Astrocyte of the spinal cord (primary cell): Measurements from ENCODE around the gene WHRN.

Experiments
- DNase-seq: peaks from one replicate; pipeline ENCODE4 v3.0.0; 2011; ENCODE audit warnings: low read depth, low spot score
- H3K4me3 ChIP-seq: 2 replicates; pipeline ENCODE4 v1.5.1; 2011; ENCODE audit warnings: low read depth, mild to moderate bottlenecking, low read length, moderate library complexity
- in situ Hi-C: cut with HindIII; loops from 2 replicates; pipeline ENCODE4 v1.10.0; 2017; ENCODE audit warnings: low sequenced_read_pairs
- TF ChIP-seq, protein P1 (sequence below): IDR thresholded peaks from 2 replicates; pipeline ENCODE4 v1.5.1; 2012; ENCODE audit warnings: low read depth, mild to moderate bottlenecking, low read length, inconsistent platforms

WHRN gene

DNA sequence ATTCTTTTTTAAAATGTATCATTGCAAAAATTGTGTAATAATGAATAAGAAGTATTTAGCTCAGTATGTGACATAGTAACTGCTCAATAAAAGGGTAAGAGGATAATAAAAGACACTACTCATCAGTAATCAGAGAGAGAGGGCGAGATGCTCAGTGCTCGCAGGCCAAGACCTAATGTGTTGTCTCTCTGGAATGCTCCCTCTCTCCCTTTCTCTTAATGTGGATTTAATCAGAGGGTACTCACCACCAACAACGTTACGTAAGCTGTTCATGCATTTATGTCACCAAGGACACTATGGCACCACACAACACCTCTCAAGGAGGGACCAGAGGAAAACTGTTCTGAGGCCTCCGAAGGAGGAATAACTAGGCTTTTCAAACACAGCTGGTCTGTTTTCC lies 42.5 kb downstream of the WHRN start:
- in situ Hi-C loops = no loop called here
- no peak overlapping the region for H3K4me3 ChIP-seq
- DNase-seq = no peak
- TF ChIP-seq, protein P1, sequence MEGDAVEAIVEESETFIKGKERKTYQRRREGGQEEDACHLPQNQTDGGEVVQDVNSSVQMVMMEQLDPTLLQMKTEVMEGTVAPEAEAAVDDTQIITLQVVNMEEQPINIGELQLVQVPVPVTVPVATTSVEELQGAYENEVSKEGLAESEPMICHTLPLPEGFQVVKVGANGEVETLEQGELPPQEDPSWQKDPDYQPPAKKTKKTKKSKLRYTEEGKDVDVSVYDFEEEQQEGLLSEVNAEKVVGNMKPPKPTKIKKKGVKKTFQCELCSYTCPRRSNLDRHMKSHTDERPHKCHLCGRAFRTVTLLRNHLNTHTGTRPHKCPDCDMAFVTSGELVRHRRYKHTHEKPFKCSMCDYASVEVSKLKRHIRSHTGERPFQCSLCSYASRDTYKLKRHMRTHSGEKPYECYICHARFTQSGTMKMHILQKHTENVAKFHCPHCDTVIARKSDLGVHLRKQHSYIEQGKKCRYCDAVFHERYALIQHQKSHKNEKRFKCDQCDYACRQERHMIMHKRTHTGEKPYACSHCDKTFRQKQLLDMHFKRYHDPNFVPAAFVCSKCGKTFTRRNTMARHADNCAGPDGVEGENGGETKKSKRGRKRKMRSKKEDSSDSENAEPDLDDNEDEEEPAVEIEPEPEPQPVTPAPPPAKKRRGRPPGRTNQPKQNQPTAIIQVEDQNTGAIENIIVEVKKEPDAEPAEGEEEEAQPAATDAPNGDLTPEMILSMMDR = no peak

DNA sequence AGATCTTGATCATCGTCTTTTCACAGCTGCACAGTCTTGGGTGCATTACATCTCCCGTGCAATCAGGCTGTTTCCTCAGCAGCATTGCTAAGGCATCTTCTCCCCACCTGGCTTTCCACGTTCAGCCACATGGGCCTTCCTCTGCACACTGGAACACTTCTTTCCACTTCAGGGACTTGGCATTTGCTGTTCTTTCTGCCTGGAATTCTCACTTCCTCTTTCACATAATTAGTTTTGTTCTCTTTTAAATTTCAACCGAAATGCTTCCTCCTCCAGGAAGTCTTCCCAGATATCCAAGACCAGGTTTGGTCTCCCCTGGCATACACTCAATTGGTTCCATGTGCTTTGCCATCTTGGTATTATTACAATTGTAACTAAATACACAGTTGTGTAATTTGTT lies 43.8 kb downstream of the WHRN start:
- in situ Hi-C loops = no loop called here
- no peak for DNase-seq
- TF ChIP-seq, protein P1 = no peak

DNA sequence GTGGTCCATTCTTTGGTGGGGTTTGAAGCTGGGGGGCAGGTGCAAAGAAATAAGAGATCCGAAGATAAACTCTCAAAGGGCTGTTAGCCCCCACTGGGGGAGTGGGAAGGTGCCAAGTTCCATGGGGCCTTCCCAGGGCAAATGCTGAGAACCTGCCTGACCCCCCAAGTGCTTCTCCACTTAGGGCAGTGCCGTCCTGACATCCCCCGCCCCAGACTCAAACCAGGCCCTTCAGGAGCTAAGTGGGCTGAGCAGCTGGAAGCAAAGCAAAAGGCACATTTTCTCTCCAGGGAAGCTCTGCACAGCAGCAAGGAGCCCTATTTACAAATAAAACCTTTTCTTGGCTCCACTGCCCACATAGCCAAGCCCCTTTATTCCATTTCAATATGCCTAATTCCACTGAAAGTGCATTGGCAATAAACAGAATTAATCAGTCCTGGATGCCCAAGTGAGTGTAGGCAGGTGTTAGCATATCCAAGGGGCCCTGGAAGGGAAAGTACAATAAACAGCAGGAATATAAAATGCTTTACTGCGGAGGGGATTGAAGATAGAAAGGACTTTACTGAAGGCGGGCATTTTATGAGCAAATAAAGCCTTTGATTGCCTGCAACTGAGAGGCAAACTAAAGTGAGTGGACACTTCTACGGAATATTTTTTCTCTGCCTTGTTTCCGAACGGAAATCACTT lies 44.6 kb downstream of the WHRN start:
- DNase-seq = no peak
- no peak overlapping the region for H3K4me3 ChIP-seq

More for the DNA sequence above, 43.8 kb downstream of the WHRN start:
- H3K4me3 ChIP-seq = no peak overlapping the region

DNA sequence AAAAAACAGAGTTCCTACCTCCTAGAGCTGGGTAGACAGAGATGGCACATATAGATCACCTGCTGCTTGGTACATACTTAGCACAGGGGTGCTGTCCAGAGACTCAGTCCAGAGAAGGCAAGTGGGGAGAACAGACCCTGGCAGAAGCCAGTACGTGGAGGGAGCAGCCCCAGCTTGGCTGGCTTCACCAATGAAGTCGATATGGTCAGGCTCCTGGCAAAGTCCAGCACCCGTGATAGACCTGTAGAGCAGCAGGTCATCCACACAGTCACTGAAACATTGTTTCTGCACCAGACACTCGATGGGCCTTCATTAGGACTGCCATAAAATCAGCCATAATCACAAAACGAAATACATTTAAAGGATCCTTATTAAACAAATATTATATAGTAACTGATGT lies 45.8 kb downstream of the WHRN start:
- in situ Hi-C loops = no loop called here
- no peak overlapping the region for H3K4me3 ChIP-seq
- TF ChIP-seq, protein P1 = no peak
- DNase-seq = no peak

More for the DNA sequence above, 44.6 kb downstream of the WHRN start:
- in situ Hi-C loops = no loop called here
- TF ChIP-seq, protein P1 = no peak

DNA sequence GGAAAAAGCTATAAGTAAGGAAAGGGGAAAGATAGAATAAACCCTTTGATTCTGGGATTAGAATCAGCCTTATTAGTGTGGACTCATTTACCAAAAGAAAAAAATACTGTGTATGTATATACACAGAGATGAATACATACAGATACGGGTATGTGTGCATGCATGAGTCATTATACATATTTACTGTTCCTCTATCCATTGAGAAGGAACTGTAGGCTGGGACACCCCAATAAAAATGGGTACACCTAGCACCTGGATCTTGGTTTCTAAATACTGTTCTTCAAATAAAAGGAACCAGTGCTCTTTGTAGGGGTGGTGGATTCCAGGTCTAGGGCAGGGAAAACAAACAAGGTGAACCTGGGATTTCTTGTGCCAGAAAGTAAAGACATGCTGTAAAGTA lies 48.3 kb downstream of the WHRN start:
- in situ Hi-C loops = no loop called here
- no peak overlapping the region for H3K4me3 ChIP-seq
- TF ChIP-seq, protein P1 = no peak
- no peak for DNase-seq

DNA sequence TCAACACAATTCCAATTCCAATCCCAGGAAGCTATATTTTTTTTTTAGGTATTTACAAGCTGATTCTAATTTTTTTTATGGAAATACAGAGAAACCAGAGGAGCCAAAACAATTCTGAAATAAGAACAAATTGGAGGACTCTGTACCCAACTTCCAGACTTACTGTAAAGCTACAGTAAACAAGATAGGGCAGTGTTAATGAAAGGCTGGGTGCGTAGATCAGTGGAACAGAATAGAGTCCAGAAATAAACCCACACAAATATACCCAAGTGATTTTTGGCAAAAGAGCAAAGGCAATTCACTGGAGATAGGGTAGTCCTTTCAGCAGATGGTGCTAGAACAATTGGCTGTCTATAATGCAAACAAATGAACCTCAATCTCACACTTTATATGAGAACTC lies 50.6 kb downstream of the WHRN start:
- DNase-seq = no peak
- H3K4me3 ChIP-seq = no peak overlapping the region
- TF ChIP-seq, protein P1 = no peak
- in situ Hi-C loops = no loop called here
